HG03159 (cell line): ENCODE data around the gene B2M.
"Not testable (repeated sequence)": the region's sequence is repeated elsewhere in the genome, so short reads cannot be mapped to it uniquely, and the experiment has no call there.

ENCODE experiments used
- ATAC-seq: cut with Tn5 transposase; IDR thresholded peaks from one replicate; pipeline ENCODE4 v1.9.1; 2021; ENCODE audit warnings: mild to moderate bottlenecking, moderate library complexity; ENCODE audit not compliant: unreplicated experiment

B2M gene

DNA sequence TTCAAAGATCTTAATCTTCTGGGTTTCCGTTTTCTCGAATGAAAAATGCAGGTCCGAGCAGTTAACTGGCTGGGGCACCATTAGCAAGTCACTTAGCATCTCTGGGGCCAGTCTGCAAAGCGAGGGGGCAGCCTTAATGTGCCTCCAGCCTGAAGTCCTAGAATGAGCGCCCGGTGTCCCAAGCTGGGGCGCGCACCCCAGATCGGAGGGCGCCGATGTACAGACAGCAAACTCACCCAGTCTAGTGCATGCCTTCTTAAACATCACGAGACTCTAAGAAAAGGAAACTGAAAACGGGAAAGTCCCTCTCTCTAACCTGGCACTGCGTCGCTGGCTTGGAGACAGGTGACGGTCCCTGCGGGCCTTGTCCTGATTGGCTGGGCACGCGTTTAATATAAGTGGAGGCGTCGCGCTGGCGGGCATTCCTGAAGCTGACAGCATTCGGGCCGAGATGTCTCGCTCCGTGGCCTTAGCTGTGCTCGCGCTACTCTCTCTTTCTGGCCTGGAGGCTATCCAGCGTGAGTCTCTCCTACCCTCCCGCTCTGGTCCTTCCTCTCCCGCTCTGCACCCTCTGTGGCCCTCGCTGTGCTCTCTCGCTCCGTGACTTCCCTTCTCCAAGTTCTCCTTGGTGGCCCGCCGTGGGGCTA is at the start of gene B2M, which contains the start of gene PATL2:
B2M (plus strand) TSS at position 422 of the 647 bp plus-strand sequence; CDS start at position 452, 30 bp downstream.
PATL2 (minus strand) TSS at position 228 of the 647 bp plus-strand sequence. CDS start 34,833 bp downstream, outside the sequence.
- peak; percentile 75 for ATAC-seq

- no peak for ATAC-seq
Observed at GRCh38 chr15:44661576-44661975, 49.7 kb upstream of the B2M start.

DNA sequence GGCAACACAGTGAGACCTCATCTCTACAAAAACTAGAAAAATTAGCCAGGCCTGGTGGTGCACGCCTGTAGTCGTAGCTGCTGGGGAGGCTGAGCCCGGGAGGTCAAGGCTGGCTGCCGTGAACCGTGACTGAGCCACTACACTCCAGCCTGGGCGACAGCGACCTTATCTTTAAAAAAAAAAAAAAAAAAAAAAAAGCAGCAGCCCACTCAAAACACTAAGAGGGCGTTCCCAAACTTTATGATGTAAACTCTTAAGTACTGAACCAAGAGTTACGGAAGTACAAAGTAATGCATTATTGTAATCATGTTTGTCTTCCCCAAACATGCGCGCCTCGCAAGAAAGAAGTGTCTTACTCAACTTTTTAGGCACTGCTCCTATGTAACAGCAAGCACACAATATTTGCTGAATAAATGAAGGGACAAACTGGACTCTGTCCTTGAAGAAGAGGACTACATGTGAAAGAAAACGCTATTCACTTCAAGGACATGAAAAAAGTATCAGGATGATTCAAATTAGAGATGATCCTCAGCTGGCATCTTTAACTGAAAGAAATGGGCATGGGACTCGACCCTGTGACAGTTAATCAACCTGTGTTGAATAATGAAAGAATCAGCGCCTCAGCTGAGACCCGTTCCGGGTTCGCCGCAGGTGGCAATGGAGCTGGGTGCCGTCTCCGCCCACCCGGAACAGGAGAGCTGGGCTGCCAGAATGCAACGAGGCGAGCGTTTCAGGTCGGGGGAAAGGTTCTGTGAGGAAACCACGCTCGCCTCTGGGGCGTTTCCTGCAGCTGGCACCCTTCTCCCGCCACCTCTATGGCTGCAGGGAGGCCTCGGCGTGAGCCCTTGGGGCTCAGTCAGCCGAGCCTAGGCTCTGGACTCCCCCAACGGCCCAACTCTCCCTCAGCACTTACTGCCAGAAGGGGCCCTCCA is 48.6 kb upstream of the B2M start:
- peak; percentile 51 for ATAC-seq

- ATAC-seq, result peak; percentile 75
Observed at GRCh38 chr15:44663410-44664308, 47.7 kb upstream of the B2M start, which contains the start of gene SPG11. Gene SPG11 (minus strand): TSS chr15:44663662. CDS start chr15:44663647, 15 bp downstream.

- no peak for ATAC-seq
Observed at GRCh38 chr15:44666210-44667038, 44.9 kb upstream of the B2M start.

GRCh38 chr15:44667039-44667360 is 44.3 kb upstream of the B2M start:
- no peak for ATAC-seq

GRCh38 chr15:44668921-44669320 is 42.4 kb upstream of the B2M start:
- no peak for ATAC-seq

- no peak for ATAC-seq
Observed at GRCh38 chr15:44670087-44670950, 41.0 kb upstream of the B2M start.

GRCh38 chr15:44673639-44674038 is 37.7 kb upstream of the B2M start:
- ATAC-seq, result no peak

DNA sequence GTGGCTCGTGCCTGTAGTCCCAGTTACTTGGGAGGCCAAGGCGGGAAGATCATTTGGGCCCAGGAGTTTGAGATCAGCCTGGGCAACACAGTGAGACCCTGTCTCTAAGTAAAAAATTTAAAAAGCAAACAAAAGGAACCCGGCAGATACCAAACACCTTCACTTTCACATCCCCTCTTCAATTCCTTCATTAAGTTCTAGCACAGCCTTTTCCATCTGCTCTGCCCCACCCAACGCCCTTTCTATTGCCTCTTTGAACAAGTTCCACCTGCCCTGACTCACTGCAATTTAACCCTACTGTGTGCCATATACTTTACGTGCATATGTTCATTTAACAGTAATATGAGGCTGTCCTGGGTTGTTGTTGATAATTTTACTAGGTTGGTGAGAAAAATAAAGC is 35.4 kb upstream of the B2M start:
- ATAC-seq, result no peak

DNA sequence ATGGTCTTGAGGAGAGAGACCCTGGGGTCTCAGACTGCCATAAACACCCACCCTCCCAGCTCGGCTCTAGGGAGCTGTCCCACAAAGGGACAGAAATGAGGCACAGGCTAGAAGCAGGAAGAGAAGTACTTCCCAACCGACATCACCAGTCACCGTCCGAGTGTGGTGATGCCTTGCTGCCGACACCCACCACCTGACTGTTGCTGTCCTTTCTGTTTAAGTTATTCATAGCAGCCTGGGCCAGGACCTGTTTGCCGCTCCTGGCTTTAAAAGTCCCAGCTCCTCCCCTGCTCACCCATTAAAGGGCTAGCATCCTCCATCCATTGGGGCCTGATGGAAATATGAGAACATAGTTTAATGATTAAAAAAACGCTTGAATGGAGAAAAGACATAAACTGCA is 34.6 kb upstream of the B2M start:
- ATAC-seq, result no peak

DNA sequence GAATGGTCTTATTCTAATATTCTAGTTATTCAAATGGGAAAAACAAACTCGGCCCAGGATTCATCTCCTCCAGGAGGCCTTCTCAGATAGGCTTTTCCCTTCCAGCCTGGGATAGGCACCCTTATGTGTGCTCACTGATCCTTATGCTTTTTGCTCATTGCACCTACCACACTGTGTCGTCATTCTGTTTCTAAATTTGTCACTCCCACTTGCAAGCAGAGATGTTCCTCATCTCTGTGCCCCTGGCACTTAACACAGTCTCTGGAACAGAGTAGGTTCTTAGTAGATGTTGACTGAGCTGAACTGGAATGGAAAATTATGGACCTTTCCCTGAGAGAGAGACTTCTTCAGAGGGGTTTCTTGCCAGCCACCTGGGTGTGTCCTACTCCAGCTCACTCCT is 29.1 kb upstream of the B2M start:
- ATAC-seq, result no peak

GRCh38 chr15:44682809-44683682 is 28.3 kb upstream of the B2M start:
- not testable (repeated sequence) for ATAC-seq

DNA sequence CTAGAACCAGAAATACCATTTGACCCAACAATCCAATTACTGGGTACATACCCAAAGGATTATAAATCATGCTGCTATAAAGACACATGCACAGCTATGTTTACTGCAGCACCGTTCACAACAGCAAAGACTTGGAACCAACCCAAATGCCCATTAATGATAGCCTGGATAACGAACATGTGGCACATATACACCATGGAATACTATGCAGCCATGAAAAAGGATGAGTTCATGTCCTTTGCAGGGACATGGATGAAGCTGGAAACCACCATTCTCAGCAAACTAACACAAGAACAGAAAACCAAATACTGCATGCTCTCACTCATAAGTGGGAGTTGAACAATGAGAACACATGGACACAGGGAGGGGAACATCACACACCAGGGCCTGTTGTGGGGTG is 22.0 kb upstream of the B2M start:
- ATAC-seq, result not testable (repeated sequence)

DNA sequence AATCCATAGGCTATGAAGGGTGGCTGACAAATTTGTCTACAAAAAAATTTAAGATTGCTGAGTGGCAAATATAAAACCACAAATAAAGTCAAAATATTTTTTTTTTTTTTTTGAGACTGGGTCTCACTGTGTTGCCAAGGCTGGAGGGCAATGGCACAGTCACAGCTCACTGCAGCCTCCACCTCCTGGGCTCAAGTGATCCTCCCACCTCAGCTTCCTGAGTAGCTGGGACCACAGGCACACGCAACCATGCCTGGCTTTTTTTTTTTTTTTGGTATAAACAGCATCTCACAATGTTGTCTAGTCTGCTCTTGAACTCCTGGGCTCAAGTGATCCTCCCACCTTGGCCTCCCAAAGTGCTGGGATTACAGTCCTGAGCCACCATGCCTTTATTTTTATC is 21.1 kb upstream of the B2M start:
- not testable (repeated sequence) for ATAC-seq

- no peak for ATAC-seq
Observed at GRCh38 chr15:44692659-44693058, 18.7 kb upstream of the B2M start.

- no peak for ATAC-seq
Observed at GRCh38 chr15:44694416-44694815, 16.9 kb upstream of the B2M start.

GRCh38 chr15:44695294-44695693 is 16.0 kb upstream of the B2M start:
- ATAC-seq, result no peak
